Adrenal gland (tissue), 12 donors: Measurements from ENCODE around the gene PRDM10. TPM values are rescaled to one million over a fixed set of nuclear protein-coding genes. Genes with fewer than 3 reads are reported as not detected.
A peak's percentile ranks its signal among the peaks of the same experiment; 100 is the strongest.

Experiments used
- DNase-seq, 7 donors: peaks; one replicate each; pipeline ENCODE4 v3.0.0-alpha.2; 2019 to 2020
- H3K27ac ChIP-seq, 5 donors: fragments of 200-600 bp; sonication (generic) in 4 of 5; 1 replicate in 3 of 5; 2 replicates in 2 of 5; pipeline versions ENCODE4 v1.5.1 to v1.8.0; 2016 to 2020; ENCODE audit warnings: mild to moderate bottlenecking in 1 of 5
- H3K27me3 ChIP-seq: fragments of 200-600 bp; 2 replicates; pipeline ENCODE4 v1.8.0; 2021
- H3K36me3 ChIP-seq, 2 donors: fragments of 200-600 bp; replicated peaks in 1 of 2; 1 replicate in 1 of 2; 2 replicates in 1 of 2; pipeline versions ENCODE4 v1.5.1 to v1.8.0; 2018 to 2022
- H3K4me1 ChIP-seq, 2 donors: fragments of 200-600 bp; replicated peaks in 1 of 2; 1 replicate in 1 of 2; 2 replicates in 1 of 2; pipeline versions ENCODE4 v1.5.1 to v1.8.0; 2018 to 2021
- H3K4me3 ChIP-seq, 4 donors: fragments of 200-600 bp; sonication (generic) in 3 of 4; one replicate each; pipeline ENCODE4 v1.5.1; 2016 to 2018
- H3K9me3 ChIP-seq, 3 donors: fragments of 200-600 bp; sonication (generic) in 1 of 3; replicated peaks in 1 of 3; 1 replicate in 2 of 3; 2 replicates in 1 of 3; pipeline versions ENCODE4 v1.5.1 to v1.8.0; 2016 to 2021
- POLR2A ChIP-seq, 2 donors: fragments of 450-650 bp; IDR thresholded peaks; one replicate each; pipeline ENCODE4 v1.6.1; 2017; ENCODE audit warnings: antibody characterized with exemption in 2 of 2, mild to moderate bottlenecking in 2 of 2, moderate library complexity in 1 of 2
- WGBS, 4 donors: extraction: QIAGEN DNeasy Blood & Tissue Kit in 2 of 4; methylation state at CpG; one replicate each; pipeline versions ENCODE4 v1.1.5 to v1.1.7; 2013 to 2017; 5-methylcytosine and 5-hydroxymethylcytosine counted together
- intact Hi-C, 2 donors: fragments of 100-400 bp; cut with DNase I; formaldehyde crosslinking; loops; one replicate each; pipeline versions ENCODE4 v1.14.1 to v1.15.0; 2022 to 2023
- polyA plus RNA-seq, 3 donors: library from polyadenylated mRNA; stranded (reverse); fragments of 200-250 nt in 2 of 3; fragments of 350-450 nt in 1 of 3; fragmentation: Illumina TruSeq in 1 of 3; extraction: RNeasy Lipid Tissue Mini Kit (QIAGEN cat#74804) in 1 of 3; gene quantifications; one replicate each; pipeline ENCODE4 v1.2.3, GENCODE V29; 2013 to 2014
- total RNA-seq, 9 donors: library from RNA; depleted of rRNA in 4 of 9; stranded (reverse); fragments of >200 nt in 4 of 9; fragments of 120-200 nt in 1 of 9; fragmentation: NEBNext Ultra II Directional in 1 of 9; extraction: Animal tissue kit (Norgen Biotek cat#: 25700) in 1 of 9; gene quantifications; one replicate each; pipeline versions ENCODE4 v1.1.0 to v1.2.4, GENCODE V29; 2013 to 2023
- TF ChIP-seq, protein P1 (sequence below), 6 experiments: fragments of 450-650 bp in 4 of 6; fragments of 200-600 bp in 2 of 6; sonication (generic) in 1 of 6; IDR thresholded peaks; 1 replicate in 5 of 6; 2 replicates in 1 of 6; pipeline versions ENCODE4 v1.5.1 to v1.8.0; 2016 to 2021; ENCODE audit warnings: antibody characterized with exemption in 6 of 6, mild to moderate bottlenecking in 2 of 6, moderate library complexity in 1 of 6
- donor health status: healthy with polysubstance abuse.
- donor health status: Bipolar disorder and iron deficiency.
- donor health status: DM: yes; HTN: yes; CAD: no.
- donor health status: DM: no; HTN: no; CAD: no.
- donor health status: DM: no; HTN: no; CAD: no.
- donor health status: DM: yes; HTN: yes; CAD: no.

Gene PRDM10
- total and polyA plus RNA-seq, 12 donors: 2.3 to 10.1 (median 6.4) TPM

DNA sequence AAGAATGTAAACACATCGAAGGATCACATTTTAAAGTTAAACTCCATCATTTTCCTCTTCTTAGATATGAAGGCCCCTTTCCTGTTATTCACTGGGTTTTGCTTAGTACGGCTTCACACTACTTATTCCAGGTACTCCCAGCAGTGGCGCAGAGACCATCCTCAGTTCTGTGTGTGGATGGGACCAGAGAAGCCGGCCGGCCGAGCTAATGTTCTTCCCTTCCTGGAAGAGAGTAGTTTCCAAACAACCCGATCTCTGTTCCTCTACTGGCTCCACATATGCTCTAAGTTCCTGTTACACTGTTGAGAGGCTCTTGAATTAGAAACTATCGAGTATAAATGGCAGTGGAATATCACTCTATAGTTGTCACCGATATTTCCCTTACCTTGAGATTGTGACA is 106.6 kb downstream of the PRDM10 start:
- WGBS, 4 donors: 63 to 77% (median 69%) methylated on average over 9 of the region's 9 CpGs
- Histone ChIP-seq H3K9me3 (no peaks in the 10 kb centered on the region), H3K36me3 (peaks cover 0 to 8% of the 10 kb centered on the region in 2 donors), H3K4me1 (peaks cover 5 to 16% of the 10 kb centered on the region in 2 donors), H3K27me3 (no peaks in the 10 kb centered on the region), H3K4me3 (peak overlapping the region in 3 of 4 donors; percentile 74 to 96 (median 94)), H3K27ac (peak overlapping the region in 3 of 5 donors; percentile 12 to 85 (median 51))
- intact Hi-C loops: no loop called here
- DNase-seq: peak in 3 of 7 donors; percentile 14 to 27 (median 15)
- no peak for TF ChIP-seq POLR2A (IDR thresholded peaks at IDR 0.05)
- TF ChIP-seq, protein P1, sequence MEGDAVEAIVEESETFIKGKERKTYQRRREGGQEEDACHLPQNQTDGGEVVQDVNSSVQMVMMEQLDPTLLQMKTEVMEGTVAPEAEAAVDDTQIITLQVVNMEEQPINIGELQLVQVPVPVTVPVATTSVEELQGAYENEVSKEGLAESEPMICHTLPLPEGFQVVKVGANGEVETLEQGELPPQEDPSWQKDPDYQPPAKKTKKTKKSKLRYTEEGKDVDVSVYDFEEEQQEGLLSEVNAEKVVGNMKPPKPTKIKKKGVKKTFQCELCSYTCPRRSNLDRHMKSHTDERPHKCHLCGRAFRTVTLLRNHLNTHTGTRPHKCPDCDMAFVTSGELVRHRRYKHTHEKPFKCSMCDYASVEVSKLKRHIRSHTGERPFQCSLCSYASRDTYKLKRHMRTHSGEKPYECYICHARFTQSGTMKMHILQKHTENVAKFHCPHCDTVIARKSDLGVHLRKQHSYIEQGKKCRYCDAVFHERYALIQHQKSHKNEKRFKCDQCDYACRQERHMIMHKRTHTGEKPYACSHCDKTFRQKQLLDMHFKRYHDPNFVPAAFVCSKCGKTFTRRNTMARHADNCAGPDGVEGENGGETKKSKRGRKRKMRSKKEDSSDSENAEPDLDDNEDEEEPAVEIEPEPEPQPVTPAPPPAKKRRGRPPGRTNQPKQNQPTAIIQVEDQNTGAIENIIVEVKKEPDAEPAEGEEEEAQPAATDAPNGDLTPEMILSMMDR (IDR thresholded peaks at IDR 0.05): no peak

DNA sequence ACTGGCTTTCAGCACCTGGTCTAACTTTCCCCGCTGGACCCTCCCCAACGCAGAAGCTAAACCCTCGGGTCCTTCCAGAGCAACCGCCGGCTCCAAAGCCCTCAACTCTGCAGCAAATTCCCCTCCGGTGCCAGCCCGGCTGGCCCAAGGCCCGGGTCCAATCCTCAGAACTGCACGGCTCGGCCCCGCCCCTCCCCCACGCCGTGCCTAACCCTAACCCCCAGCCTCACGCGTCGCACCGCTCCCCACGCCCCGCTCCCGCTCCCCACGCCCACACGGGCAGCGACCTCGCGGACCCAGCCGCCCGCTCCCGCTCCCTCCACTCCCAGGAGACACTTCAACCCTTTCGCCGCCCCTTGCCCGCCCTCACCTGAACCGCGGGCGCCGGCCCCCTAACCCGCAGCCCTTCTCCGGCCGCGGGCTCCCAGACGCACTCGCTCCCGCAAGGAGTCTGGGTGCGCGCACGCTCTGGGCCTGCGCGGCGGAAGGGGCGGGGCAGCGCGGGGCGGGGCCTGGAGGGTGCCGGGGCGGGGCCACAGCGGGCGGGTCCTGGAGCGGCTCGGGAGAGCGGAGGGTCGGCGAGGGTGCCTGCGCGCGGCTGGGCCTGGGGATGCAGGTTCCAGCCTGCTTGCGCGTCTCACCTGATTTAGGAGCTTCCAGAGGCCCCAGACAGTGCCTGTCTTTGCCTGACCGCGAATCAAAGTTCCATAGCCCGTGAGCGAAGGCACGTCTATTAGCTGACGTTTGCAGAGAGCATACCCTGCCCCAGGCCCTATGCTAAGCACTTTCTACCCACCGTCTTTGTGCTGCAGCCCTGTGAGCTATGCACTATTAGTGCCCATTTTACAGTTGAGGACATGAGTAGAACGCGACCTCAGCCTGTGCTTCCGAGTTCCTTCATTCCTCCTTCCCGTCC is 107.3 kb downstream of the PRDM10 start, which contains the start of gene NFRKB:
NFRKB (minus strand) TSS at position 453 of the 916 bp plus-strand sequence. CDS start 2,729 bp downstream, outside the sequence.
- H3K27ac ChIP-seq: peak within 1 kb of the TSS in 4 of 5 donors; percentile 12 to 85 (median 61)
- intact Hi-C loops: no loop called here
- WGBS, 4 donors: 1 to 8% (median 1%) methylated on average over 9 to 77 of the region's 77 CpGs
- DNase-seq: peak; percentile 75 to 90 (median 84)
- H3K9me3 ChIP-seq: no peaks in the 10 kb centered on the region
- peaks cover 0 to 8% of the 10 kb centered on the region in 2 donors for H3K36me3 ChIP-seq
- H3K4me3 ChIP-seq: peak within 1 kb of the TSS; percentile 12 to 96 (median 84)
- no peaks in the 10 kb centered on the region for H3K27me3 ChIP-seq
- peak; percentile 29 to 62 for TF ChIP-seq POLR2A (IDR thresholded peaks at IDR 0.05)
- TF ChIP-seq, protein P1 (IDR thresholded peaks at IDR 0.05): no peak
- peaks cover 5 to 16% of the 10 kb centered on the region in 2 donors for H3K4me1 ChIP-seq

DNA sequence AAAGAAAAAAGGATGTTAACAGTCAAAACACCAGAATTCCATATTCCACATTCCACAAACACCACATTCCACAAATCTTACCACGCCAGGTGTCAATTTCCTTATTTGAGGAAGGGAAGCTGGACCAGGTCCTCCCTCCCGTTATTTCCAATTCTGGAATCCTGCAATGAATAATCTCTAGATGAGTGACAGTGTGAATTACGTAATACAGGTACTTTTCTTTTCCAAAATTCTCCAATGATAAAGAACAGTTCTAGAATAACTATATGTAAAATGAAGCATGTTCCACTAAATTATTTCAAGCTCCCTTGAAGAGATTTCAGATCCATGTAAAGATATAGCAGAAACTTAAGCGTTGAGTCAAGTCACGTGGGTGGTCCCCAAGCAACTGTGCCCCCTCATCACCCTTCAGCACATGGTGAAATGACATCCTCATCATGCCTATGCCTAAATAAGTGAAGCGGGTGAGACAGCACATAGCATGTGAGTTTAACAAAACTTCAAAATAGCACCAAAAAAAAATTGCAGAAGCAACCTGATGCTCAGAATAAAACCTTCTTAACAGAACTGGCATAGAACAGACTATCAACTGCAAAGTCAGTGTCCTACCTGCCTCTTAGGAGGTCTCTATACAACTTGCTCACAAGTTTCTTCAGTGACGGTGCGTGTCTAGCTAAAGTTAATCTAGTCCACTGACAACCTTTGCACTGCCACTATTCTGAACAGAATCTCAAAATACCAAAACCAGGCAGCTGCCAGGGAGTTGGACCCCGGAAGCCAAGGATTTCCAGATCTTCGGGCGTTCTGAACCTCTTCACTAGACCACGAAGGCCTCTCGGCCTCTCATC is 108.1 kb downstream of the PRDM10 start:
- Histone ChIP-seq H3K9me3 (no peaks in the 10 kb centered on the region), H3K27me3 (no peaks in the 10 kb centered on the region), H3K36me3 (peaks cover 0 to 9% of the 10 kb centered on the region in 2 donors), H3K4me3 (peak overlapping the region in 3 of 4 donors; percentile 74 to 96 (median 94)), H3K27ac (peak overlapping the region in 2 of 5 donors; percentile 71 to 85), H3K4me1 (peaks cover 5 to 16% of the 10 kb centered on the region in 2 donors)
- no peak for DNase-seq
- intact Hi-C loops: no loop called here
- TF ChIP-seq, protein P1 (IDR thresholded peaks at IDR 0.05): no peak
- TF ChIP-seq POLR2A (IDR thresholded peaks at IDR 0.05): no peak
- WGBS, 4 donors: 21 to 30% (median 25%) methylated on average over 9 to 13 of the region's 13 CpGs

DNA sequence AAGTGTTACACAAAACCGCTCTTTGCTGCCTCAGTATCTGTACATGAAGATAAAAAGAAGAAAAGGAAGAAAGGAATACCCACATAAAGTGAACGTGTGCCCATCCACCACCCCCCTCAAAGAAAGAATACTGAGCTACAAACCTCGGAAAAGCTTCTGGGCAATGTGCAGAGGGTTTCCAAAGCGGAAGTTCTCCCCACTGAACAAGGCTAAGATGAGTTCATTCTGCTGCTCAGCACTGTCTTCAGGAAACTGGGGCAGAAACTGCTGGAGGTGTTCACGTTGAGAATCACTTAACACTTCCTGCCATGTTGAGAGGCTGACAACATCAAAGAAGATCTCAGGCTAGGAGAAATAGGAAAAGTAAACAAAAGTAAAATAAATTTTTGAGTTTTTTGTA is 114.2 kb downstream of the PRDM10 start:
- intact Hi-C loops: no loop called here
- peaks cover 0 to under 1% of the 10 kb centered on the region in 2 donors for H3K4me1 ChIP-seq
- peaks cover 0 to 70% of the 10 kb centered on the region in 2 donors for H3K36me3 ChIP-seq
- H3K9me3 ChIP-seq: no peaks in the 10 kb centered on the region
- H3K27me3 ChIP-seq: no peaks in the 10 kb centered on the region
- no peak overlapping the region for H3K4me3 ChIP-seq
- no peak for DNase-seq
- WGBS, 4 donors: 87 to 90% (median 89%) methylated on average over 5 of the region's 5 CpGs
- TF ChIP-seq POLR2A (IDR thresholded peaks at IDR 0.05): no peak
- TF ChIP-seq, protein P1 (IDR thresholded peaks at IDR 0.05): no peak
- H3K27ac ChIP-seq: no peak overlapping the region
